Measurements from ENCODE around the gene SLAMF8. TPM values are rescaled to one million over a fixed set of nuclear protein-coding genes. Genes with fewer than 3 reads are reported as not detected.

SLAMF8 gene
- total RNA-seq, 2 experiments from 2014 or later: 0.53 to 0.55 TPM

DNA sequence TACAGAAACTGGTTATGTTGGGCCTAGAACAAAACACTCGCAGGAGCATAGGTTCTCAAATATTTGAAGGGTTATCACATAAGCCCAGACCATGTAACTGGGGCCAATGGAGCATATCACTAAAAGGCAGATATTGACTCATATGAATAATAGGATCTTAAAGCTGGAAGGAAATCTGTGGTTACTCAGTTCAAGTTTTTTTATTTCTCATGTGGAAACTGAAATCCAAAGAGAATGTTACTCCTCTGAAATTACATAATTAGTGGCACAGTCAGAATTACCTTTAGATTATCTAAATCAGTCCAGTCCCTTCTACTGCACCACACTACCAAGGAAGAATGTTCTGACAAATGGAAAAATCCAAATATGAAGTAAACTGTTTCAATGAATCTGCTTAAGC lies 12.0 kb downstream of the SLAMF8 start:
- Mint-ChIP-seq H3K36me3 (no peaks in the 10 kb centered on the region), H3K27ac (peak overlapping the region; percentile 57), H3K9me3 (no peaks in the 10 kb centered on the region), H3K4me3 (no peak overlapping the region), H3K4me1 (ENCODE audit: low read depth) (peaks cover 19% of the 10 kb centered on the region), H3K27me3 (no peaks in the 10 kb centered on the region)
- ChIA-PET POLR2A (no interaction called here), CTCF (no interaction called here)
- intact Hi-C loops (cut with micrococcal nuclease): loop anchor here (2.0 kb wide), 1 partner anchor 40 kb away; no protein-coding TSS in a partner anchor
- no peak for DNase-seq

DNA sequence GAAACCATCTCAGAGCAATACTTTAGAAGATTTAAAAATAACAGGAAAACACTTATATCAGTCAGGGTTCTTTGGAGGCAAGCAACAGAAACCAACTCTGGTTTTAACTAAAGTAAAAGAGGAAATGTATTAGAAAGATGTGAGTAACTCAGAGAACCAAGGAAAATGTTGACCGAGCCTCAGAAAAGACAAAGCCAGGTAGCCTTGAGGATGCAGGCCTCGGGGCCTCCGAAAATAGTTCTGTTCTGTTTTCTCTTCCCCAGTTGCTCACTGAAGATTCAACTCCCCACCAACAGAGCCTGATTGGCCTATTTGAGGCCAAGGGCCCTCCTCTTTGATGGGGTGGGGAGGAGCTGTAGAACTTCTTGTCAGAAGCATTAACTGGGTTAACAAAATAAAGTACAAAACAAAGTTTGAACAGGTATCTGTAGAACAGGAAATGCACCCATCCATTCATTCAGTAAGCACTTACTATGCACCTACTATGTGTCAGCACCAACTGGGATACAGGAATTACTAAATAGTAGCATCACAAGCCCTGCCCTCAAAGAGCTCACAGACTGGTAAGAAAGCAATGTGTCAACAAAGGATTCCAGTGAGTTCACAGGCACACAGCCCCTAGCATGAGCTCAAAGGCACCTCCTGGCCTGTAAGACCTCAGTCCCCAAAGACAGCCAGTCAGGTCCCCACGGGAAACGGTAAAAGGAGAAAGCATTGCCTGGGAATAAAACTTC lies 12.6 kb downstream of the SLAMF8 start:
- intact Hi-C loops (cut with micrococcal nuclease): loop anchor here (2.0 kb wide), 1 partner anchor 40 kb away; no protein-coding TSS in a partner anchor
- Mint-ChIP-seq H3K4me1 (ENCODE audit: low read depth) (peaks cover 19% of the 10 kb centered on the region), H3K27me3 (no peaks in the 10 kb centered on the region), H3K36me3 (no peaks in the 10 kb centered on the region), H3K4me3 (no peak overlapping the region), H3K27ac (peak overlapping the region; percentile 57), H3K9me3 (no peaks in the 10 kb centered on the region)
- no peak for DNase-seq
- ChIA-PET CTCF (no interaction called here), POLR2A (interaction anchor here (0.7 to 1.0 kb wide), 2 partner anchors 15 to 34 kb away, joined by 3 read pairs; no protein-coding TSS in a partner anchor)

DNA sequence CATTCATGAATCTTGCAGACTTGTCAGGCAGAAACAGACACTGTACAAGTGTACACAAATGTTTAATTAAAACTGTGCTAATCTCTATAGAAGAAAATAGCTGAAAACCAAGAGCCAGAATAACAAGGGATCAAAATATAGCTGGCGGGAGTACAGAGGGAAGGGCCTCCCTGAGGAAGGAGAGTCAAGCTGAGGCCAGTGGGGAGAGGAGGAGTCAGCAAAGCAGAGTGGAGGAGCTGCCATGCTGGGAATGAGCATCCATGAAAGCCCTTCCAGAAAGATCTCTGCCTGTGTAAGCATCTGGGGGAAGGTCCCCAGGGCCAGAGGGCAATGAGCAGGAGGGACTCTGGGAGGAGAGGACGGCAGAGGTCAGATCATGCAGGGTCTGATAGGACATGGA lies 15.1 kb downstream of the SLAMF8 start:
- CTCF ChIA-PET: interaction anchor here (0.9 to 1.8 kb wide), 4 partner anchors 9 to 51 kb away, joined by 4 to 6 read pairs (median 6); no protein-coding TSS in a partner anchor
- no peaks in the 10 kb centered on the region for H3K27me3 Mint-ChIP-seq
- POLR2A ChIA-PET: no interaction called here
- H3K36me3 Mint-ChIP-seq: no peaks in the 10 kb centered on the region
- no peak overlapping the region for H3K4me3 Mint-ChIP-seq
- intact Hi-C loops (cut with micrococcal nuclease): no loop called here
- DNase-seq: no peak
- H3K4me1 Mint-ChIP-seq (ENCODE audit: low read depth): peaks cover 19% of the 10 kb centered on the region
- H3K9me3 Mint-ChIP-seq: no peaks in the 10 kb centered on the region
- no peak overlapping the region for H3K27ac Mint-ChIP-seq

DNA sequence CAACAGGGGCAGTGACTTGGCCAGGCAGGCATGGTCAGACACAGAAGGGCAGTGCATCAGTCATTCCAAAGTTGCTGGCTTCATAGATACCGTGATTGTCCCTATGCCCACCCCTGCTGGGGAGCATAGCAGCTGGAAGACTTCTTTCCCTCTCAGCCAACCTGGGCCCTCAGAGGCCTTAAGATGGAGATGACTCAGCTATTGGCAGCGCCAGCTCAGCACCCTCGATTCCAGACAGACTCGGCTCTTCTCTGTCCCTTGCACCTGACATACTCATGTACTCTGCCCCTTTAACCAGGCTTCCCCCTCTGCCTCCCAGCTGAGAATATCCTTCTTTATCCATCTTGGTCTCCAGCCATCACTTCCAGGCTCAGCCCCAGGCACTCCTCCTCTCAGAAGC lies 16.8 kb downstream of the SLAMF8 start:
- no peak overlapping the region for H3K27ac Mint-ChIP-seq
- CTCF ChIA-PET: no interaction called here
- H3K4me1 Mint-ChIP-seq (ENCODE audit: low read depth): peaks cover 16% of the 10 kb centered on the region
- H3K9me3 Mint-ChIP-seq: no peaks in the 10 kb centered on the region
- no peaks in the 10 kb centered on the region for H3K27me3 Mint-ChIP-seq
- H3K36me3 Mint-ChIP-seq: no peaks in the 10 kb centered on the region
- no peak for DNase-seq
- H3K4me3 Mint-ChIP-seq: no peak overlapping the region
- intact Hi-C loops (cut with micrococcal nuclease): no loop called here
- POLR2A ChIA-PET: no interaction called here

DNA sequence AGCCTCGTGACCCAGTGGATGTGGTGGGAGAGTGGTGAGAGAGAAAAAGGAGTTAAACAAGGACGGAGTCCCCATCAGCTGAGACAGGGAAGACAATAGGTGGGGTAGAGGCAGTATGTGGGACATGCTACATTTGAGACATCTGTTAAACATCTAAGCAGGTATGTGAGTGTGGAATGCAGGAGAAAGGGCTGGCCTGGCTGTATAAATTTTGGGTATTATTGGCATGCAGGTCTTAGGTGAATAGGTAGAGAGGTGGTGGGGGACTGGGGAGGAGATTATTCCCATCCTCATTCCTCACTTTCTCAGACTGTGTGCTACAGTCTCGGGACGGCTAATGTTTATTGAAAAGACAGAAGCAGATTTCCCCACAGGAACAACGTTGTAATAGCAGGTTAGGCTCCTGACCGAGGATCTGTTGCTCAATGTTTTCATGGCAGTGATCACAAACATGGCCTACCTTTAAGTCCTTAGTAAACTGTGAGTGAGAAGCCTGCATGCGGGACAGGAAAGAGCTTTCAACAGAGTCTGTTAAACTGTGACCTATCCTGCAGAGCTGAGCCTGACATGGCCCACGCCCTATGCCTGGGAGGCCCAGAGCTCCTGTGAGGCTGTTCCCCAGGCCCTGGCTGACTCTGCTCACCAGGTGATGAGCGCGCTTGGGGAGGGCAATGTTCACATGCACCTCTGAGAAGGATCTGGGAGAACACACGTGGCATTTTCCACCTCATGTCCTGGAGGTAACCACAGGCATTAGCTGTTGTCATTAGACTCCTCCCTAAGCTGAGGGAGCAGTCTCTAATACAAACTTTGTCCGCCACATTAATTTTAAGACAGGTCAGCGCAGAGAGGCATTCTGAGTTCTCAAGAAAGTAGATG lies 19.3 kb downstream of the SLAMF8 start:
- Mint-ChIP-seq H3K36me3 (no peaks in the 10 kb centered on the region), H3K27me3 (no peaks in the 10 kb centered on the region), H3K4me1 (ENCODE audit: low read depth) (no peaks in the 10 kb centered on the region), H3K9me3 (no peaks in the 10 kb centered on the region), H3K27ac (no peak overlapping the region), H3K4me3 (no peak overlapping the region)
- no peak for DNase-seq
- CTCF ChIA-PET: no interaction called here
- POLR2A ChIA-PET: no interaction called here
- intact Hi-C loops (cut with micrococcal nuclease): no loop called here

DNA sequence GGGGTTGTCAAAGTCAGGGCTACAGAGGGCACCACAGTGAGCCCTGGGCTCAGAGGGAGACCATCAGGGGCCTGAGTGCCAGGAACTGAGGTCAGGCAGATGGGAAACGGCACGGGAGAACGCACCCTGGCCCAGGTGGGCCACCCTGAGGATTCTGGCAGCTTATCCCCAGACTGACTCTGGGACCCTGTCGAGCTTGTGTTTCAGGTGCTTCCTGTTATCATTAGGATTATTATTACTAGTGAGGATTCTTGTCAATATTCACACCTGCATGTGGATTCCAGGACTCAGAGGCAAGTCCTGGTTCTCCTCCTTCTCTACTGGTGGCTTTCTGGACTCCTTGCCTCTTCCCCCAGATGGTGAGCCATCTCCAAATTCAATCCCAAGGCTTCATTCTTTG lies 20.6 kb downstream of the SLAMF8 start:
- no peaks in the 10 kb centered on the region for H3K9me3 Mint-ChIP-seq
- intact Hi-C loops (cut with micrococcal nuclease): no loop called here
- no peaks in the 10 kb centered on the region for H3K4me1 Mint-ChIP-seq (ENCODE audit: low read depth)
- no peak for DNase-seq
- POLR2A ChIA-PET: no interaction called here
- no peaks in the 10 kb centered on the region for H3K27me3 Mint-ChIP-seq
- H3K36me3 Mint-ChIP-seq: no peaks in the 10 kb centered on the region
- no peak overlapping the region for H3K27ac Mint-ChIP-seq
- H3K4me3 Mint-ChIP-seq: no peak overlapping the region
- CTCF ChIA-PET: no interaction called here

DNA sequence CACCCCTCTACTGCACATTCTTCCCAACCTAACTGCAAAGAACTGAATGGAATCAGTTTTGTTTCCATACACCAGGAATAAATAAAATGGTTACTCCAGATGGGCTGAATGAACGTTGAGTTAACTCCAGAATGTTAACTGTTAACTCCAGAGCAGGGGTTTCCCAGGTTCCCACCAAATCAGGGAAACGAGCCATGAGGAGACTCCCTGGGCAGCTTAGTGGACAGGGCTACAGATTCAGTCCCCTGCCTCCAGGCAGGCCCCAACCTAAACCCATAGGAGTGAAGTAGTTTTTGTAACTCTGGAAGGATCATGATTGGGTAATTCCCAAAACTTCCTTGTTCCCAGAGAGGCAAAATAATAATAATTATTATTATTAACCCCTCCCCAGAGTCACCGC lies 21.7 kb downstream of the SLAMF8 start:
- H3K27ac Mint-ChIP-seq: no peak overlapping the region
- intact Hi-C loops (cut with micrococcal nuclease): no loop called here
- CTCF ChIA-PET: no interaction called here

DNA sequence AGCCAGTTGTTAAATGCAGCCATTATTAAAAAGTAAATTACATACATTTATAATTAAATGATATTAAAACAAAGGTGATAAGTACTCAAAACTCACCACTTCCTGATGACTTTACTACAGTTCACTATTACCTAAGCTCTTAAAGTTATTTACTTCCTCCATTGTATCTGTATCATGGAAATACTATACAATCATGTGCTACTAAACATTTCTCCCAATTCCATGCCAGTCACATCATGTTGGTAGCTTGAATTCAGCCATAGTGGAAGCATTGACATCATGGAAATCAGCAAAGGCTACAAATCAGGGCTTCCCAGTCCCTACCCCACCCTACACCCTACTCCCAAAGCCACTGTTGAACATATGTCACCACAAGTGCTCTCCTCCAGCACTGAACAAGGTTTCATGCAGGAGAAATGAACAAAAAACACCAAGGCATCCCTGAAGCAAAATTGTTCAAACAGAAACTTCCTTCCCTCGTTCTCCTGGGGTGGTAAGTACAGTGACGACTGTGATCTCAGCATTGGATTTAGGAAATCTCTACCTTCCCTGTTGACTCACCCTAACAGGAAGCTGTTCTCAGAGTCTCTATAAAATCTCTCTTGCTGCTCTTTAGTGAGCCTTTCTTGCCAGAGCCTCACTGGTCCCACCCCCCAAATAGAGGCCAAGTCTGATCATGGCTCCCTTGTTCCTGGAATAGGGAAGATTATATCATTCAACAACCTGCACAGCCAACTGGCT lies 23.1 kb downstream of the SLAMF8 start:
- POLR2A ChIA-PET: no interaction called here
- no peak overlapping the region for H3K4me3 Mint-ChIP-seq
- intact Hi-C loops (cut with micrococcal nuclease): no loop called here
- H3K4me1 Mint-ChIP-seq (ENCODE audit: low read depth): peaks cover 6% of the 10 kb centered on the region
- H3K9me3 Mint-ChIP-seq: no peaks in the 10 kb centered on the region
- CTCF ChIA-PET: interaction anchor here (1.3 to 3.1 kb wide), 3 partner anchors 42 to 158 kb away, joined by 5 to 17 read pairs (median 8); no protein-coding TSS in a partner anchor
- no peaks in the 10 kb centered on the region for H3K36me3 Mint-ChIP-seq
- no peaks in the 10 kb centered on the region for H3K27me3 Mint-ChIP-seq
- DNase-seq: no peak
- no peak overlapping the region for H3K27ac Mint-ChIP-seq

More for the DNA sequence above, 21.7 kb downstream of the SLAMF8 start:
- H3K4me1 Mint-ChIP-seq (ENCODE audit: low read depth): no peaks in the 10 kb centered on the region
- POLR2A ChIA-PET: no interaction called here
- DNase-seq: no peak
- H3K4me3 Mint-ChIP-seq: no peak overlapping the region
- H3K36me3 Mint-ChIP-seq: no peaks in the 10 kb centered on the region
- no peaks in the 10 kb centered on the region for H3K27me3 Mint-ChIP-seq
- H3K9me3 Mint-ChIP-seq: no peaks in the 10 kb centered on the region

DNA sequence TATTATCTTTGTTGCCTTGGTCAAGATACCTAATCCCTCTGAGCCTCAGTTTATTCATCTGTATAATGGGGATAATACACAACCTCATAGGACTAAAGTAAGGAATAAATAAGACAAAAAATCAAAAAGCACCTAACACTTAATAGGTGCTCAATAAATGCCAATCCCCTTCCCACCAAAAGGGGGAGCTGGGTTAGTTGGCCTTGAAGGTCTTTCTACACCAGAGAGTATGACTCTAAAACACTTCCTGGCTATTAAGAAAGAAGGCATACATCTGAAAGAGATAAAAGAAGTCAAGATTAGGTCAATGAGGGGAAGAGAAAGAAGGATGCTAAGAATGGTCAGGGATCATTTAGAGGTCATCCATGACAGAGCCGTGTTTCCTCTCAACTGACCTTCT lies 24.7 kb downstream of the SLAMF8 start:
- intact Hi-C loops (cut with micrococcal nuclease): no loop called here
- ChIA-PET POLR2A (no interaction called here), CTCF (interaction anchor here (1.3 to 3.1 kb wide), 6 partner anchors 10 to 156 kb away, joined by 3 to 17 read pairs (median 6); no protein-coding TSS in a partner anchor)
- H3K27ac Mint-ChIP-seq: no peak overlapping the region
- H3K27me3 Mint-ChIP-seq: no peaks in the 10 kb centered on the region
- no peak for DNase-seq
- H3K4me1 Mint-ChIP-seq (ENCODE audit: low read depth): peaks cover 10% of the 10 kb centered on the region
- no peaks in the 10 kb centered on the region for H3K9me3 Mint-ChIP-seq
- H3K36me3 Mint-ChIP-seq: no peaks in the 10 kb centered on the region
- no peak overlapping the region for H3K4me3 Mint-ChIP-seq

DNA sequence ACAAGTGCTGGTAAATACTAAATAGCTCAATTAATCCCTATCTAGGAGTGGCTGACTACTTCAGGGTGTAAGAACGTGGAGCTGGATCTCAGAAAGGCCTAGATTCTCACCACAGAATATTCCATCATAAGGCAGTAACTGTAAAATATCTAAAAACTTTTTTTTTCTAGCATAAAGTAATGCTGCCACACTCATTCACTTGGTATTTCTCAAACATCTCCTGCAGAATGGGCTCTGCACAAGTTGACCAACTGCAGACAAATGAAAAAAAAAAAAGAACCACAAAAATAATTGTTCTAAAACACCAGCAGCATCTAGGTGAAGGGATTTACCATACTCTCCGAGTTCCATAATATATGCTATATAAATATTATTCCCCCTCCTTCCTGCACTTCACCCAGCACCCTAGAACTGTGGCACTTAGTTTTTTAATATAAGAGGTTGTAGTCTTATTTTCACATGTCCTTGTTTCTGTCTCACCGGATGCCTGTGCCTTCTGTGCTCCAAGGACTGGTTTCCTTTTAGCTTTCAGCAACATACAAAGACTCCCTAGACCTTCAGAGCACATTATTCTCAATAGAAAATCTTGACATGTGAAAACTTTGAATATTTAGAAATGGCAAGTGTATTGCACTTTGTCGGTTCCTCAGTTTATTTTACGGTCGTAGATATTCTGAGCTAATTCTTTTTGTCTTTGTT lies 26.9 kb downstream of the SLAMF8 start:
- ChIA-PET CTCF (interaction anchor here (0.5 to 2.1 kb wide), 6 partner anchors 13 to 55 kb away, joined by 3 to 10 read pairs (median 3); no protein-coding TSS in a partner anchor), POLR2A (interaction anchor here (0.9 to 1.9 kb wide), 4 partner anchors 14 to 72 kb away, joined by 3 to 4 read pairs (median 4); partner anchors contain the start of gene TAGLN2)
- peaks cover 10% of the 10 kb centered on the region for H3K4me1 Mint-ChIP-seq (ENCODE audit: low read depth)
- no peaks in the 10 kb centered on the region for H3K9me3 Mint-ChIP-seq
- no peak overlapping the region for H3K27ac Mint-ChIP-seq
- H3K36me3 Mint-ChIP-seq: no peaks in the 10 kb centered on the region
- intact Hi-C loops (cut with micrococcal nuclease): loop anchor here (2.0 kb wide), 3 partner anchors 27 to 73 kb away; partner anchors contain the start of genes DUSP23 and SLAMF8
- no peak for DNase-seq
- peak overlapping the region; percentile 72 for H3K4me3 Mint-ChIP-seq
- no peaks in the 10 kb centered on the region for H3K27me3 Mint-ChIP-seq

DNA sequence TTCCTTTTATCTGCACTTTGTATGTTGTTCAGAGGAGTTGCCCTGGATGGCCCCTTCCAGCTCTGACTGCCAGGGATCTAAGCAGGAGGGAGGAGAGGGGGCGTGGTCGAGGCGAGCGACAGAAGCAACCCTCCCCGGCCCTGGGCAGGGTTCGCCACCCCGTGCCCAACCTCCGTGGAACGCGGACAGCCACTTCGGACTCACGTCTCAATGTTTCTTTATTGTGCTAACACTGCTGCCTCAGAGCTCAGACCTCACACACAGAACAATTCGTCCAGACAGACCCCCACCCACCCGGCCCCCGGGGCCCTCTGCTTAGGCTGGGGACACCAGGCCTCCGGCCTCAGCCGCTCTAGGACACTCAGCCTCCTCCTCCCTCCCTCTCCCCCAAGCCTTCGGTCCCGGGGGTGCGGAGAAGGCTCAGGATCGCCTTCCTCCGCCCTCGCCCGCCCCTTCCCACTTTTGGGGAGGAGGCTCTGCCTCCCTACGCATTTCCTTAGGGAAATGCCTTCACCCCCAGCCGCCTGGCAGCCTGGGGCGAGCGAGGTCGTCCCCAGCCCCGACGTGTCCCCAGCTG lies 27.5 kb downstream of the SLAMF8 start:
- no peaks in the 10 kb centered on the region for H3K9me3 Mint-ChIP-seq
- intact Hi-C loops (cut with micrococcal nuclease): loop anchor here (2.0 kb wide), 3 partner anchors 27 to 73 kb away; partner anchors contain the start of genes DUSP23 and SLAMF8
- peak overlapping the region; percentile 72 for H3K4me3 Mint-ChIP-seq
- H3K27ac Mint-ChIP-seq: no peak overlapping the region
- peak; percentile 42 for DNase-seq
- H3K4me1 Mint-ChIP-seq (ENCODE audit: low read depth): peaks cover 10% of the 10 kb centered on the region
- no peaks in the 10 kb centered on the region for H3K27me3 Mint-ChIP-seq
- CTCF ChIA-PET: interaction anchor here (0.6 to 2.1 kb wide), 4 partner anchors 14 to 55 kb away, joined by 3 to 10 read pairs (median 4); no protein-coding TSS in a partner anchor
- POLR2A ChIA-PET: interaction anchor here (0.9 to 1.9 kb wide), 5 partner anchors 15 to 73 kb away, joined by 3 to 4 read pairs (median 4); partner anchors contain the start of gene TAGLN2
- no peaks in the 10 kb centered on the region for H3K36me3 Mint-ChIP-seq

All from activated CD4-positive, alpha-beta memory T cell treated with anti-CD3 and anti-CD28 coated beads for 36 hours (primary cell).